ENCODE results near the gene BLTP3A.
"Not testable (repeated sequence)": the region's sequence is repeated elsewhere in the genome, so short reads cannot be mapped to it uniquely, and the experiment has no call there.

DNA sequence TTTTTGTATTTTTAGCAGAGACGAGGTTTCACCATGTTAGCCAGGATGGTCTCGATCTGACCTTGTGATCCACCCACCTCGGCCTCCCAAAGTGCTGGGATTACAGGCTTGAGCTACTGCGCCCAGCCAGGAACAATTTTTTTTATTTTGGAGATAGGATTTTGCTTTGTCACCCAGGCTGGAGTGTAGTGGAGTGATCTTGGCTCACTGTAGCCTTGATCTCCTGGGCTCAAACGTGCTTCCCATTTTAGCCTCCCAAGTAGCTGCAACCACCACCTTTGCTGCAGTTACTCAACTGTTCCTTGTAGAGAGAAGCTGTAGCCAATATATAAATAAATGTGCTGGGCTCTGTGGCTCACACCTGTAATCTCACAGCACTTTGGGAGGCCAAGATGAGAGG, 30.2 kb upstream of the BLTP3A start:
- TF ChIP-seq, protein P1, sequence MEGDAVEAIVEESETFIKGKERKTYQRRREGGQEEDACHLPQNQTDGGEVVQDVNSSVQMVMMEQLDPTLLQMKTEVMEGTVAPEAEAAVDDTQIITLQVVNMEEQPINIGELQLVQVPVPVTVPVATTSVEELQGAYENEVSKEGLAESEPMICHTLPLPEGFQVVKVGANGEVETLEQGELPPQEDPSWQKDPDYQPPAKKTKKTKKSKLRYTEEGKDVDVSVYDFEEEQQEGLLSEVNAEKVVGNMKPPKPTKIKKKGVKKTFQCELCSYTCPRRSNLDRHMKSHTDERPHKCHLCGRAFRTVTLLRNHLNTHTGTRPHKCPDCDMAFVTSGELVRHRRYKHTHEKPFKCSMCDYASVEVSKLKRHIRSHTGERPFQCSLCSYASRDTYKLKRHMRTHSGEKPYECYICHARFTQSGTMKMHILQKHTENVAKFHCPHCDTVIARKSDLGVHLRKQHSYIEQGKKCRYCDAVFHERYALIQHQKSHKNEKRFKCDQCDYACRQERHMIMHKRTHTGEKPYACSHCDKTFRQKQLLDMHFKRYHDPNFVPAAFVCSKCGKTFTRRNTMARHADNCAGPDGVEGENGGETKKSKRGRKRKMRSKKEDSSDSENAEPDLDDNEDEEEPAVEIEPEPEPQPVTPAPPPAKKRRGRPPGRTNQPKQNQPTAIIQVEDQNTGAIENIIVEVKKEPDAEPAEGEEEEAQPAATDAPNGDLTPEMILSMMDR (conservative IDR thresholded peaks at IDR 0.05 in 1 of 2, IDR thresholded peaks at IDR 0.05 in 1 of 2; ENCODE audit: low read depth in 1 of 2, low read length in 2 of 2) = not testable (repeated sequence)
- not testable (repeated sequence) for TF ChIP-seq EZH2 (IDR thresholded peaks at IDR 0.05; ENCODE audit: low read length, missing control alignments)
